Neural cell (in vitro differentiated cells): ENCODE measurements around the gene GPR142. TPM values are rescaled to one million over a fixed set of nuclear protein-coding genes. Genes with fewer than 3 reads are reported as not detected.

ENCODE experiments used
- H2AFZ ChIP-seq: fragments of 200-600, 300-800 bp; sonication (generic), shearing (Covaris generic); 2 replicates; pipeline ENCODE4 v1.6.0; 2014; ENCODE audit warnings: low read depth, mild to moderate bottlenecking, antibody characterized with exemption, low read length, moderate library complexity
- H3F3A ChIP-seq: fragments of 200-600 bp; shearing (Covaris generic); 2 replicates; pipeline ENCODE4 v1.6.1; 2016; ENCODE audit warnings: mild to moderate bottlenecking, moderate library complexity, mixed read lengths, antibody characterized with exemption, low read length; ENCODE audit not compliant: insufficient read depth, poor library complexity, severe bottlenecking
- H3K27ac ChIP-seq: fragments of 200-600, 300-800 bp; sonication (generic), shearing (Covaris generic); 2 replicates; pipeline ENCODE4 v1.5.1; 2014; ENCODE audit warnings: mild to moderate bottlenecking, low read length, moderate library complexity
- H3K27me3 ChIP-seq: fragments of 300-800, 200-600 bp; sonication (generic), shearing (Covaris generic); 2 replicates; pipeline ENCODE4 v1.6.0; 2014; ENCODE audit warnings: mild to moderate bottlenecking, low read depth, low read length, moderate library complexity; ENCODE audit not compliant: insufficient read depth
- H3K36me3 ChIP-seq: fragments of 300-800, 200-600 bp; sonication (generic), shearing (Covaris generic); 2 replicates; pipeline ENCODE4 v1.5.1; 2014; ENCODE audit warnings: mild to moderate bottlenecking, antibody characterized with exemption, low read length, moderate library complexity; ENCODE audit not compliant: insufficient read depth
- H3K4me2 ChIP-seq: fragments of 300-800, 200-600 bp; sonication (generic), shearing (Covaris generic); 2 replicates; pipeline ENCODE4 v1.6.0; 2014; ENCODE audit warnings: mild to moderate bottlenecking, low read length
- H3K4me3 ChIP-seq: fragments of 300-800, 200-600 bp; sonication (generic), shearing (Covaris generic); 2 replicates; pipeline ENCODE4 v1.5.1; 2014; ENCODE audit warnings: mild to moderate bottlenecking, low read length, moderate library complexity
- H3K79me2 ChIP-seq: fragments of 200-600 bp; shearing (Covaris generic); replicated peaks from 2 replicates; pipeline ENCODE4 v1.6.0; 2014; ENCODE audit warnings: mild to moderate bottlenecking, low read length, moderate library complexity; ENCODE audit not compliant: insufficient read depth
- H3K9ac ChIP-seq: fragments of 300-800, 200-600 bp; sonication (generic), shearing (Covaris generic); 2 replicates; pipeline ENCODE4 v1.6.1; 2016; ENCODE audit warnings: mild to moderate bottlenecking, low read length, mixed read lengths
- H3K9me2 ChIP-seq: fragments of 200-600 bp; shearing (Covaris generic); 2 replicates; pipeline ENCODE4 v1.6.1; 2016; ENCODE audit warnings: mild to moderate bottlenecking, low read length, mixed read lengths; ENCODE audit not compliant: insufficient read depth
- H3K9me3 ChIP-seq: fragments of 200-600, 300-800 bp; sonication (generic), shearing (Covaris generic); 2 replicates; pipeline ENCODE4 v1.6.1; 2016; ENCODE audit warnings: mild to moderate bottlenecking, mixed run types, low read length, moderate library complexity, mixed read lengths
- H4K20me1 ChIP-seq: fragments of 200-600 bp; shearing (Covaris generic); 2 replicates; pipeline ENCODE4 v1.6.1; 2016; ENCODE audit warnings: mild to moderate bottlenecking, mixed run types; ENCODE audit not compliant: insufficient read depth
- EP300 ChIP-seq: fragments of 450-650 bp; conservative IDR thresholded peaks from 2 replicates; pipeline ENCODE4 v1.6.1; 2014; ENCODE audit warnings: antibody characterized with exemption, mild to moderate bottlenecking, moderate library complexity; ENCODE audit not compliant: poor library complexity, severe bottlenecking
- EZH2 ChIP-seq: fragments of 200-600, 300-800 bp; shearing (Covaris generic), sonication (generic); IDR thresholded peaks from 2 replicates; pipeline ENCODE4 v1.6.1; 2014; ENCODE audit warnings: antibody characterized with exemption, low read length, borderline replicate concordance, mild to moderate bottlenecking; ENCODE audit not compliant: insufficient read depth, poor library complexity, severe bottlenecking
- MXI1 ChIP-seq: fragments of 450-650 bp; conservative IDR thresholded peaks from 2 replicates; pipeline ENCODE4 v1.6.1; 2014; ENCODE audit warnings: antibody characterized with exemption, mild to moderate bottlenecking; ENCODE audit not compliant: poor library complexity, severe bottlenecking
- POLR2AphosphoS5 ChIP-seq: IDR thresholded peaks from 2 replicates; pipeline ENCODE4 v1.6.1; 2012
- RAD21 ChIP-seq: fragments of 450-650 bp; conservative IDR thresholded peaks from 2 replicates; pipeline ENCODE4 v1.6.1; 2014; ENCODE audit warnings: antibody characterized with exemption, mild to moderate bottlenecking, moderate library complexity
- SMC3 ChIP-seq: fragments of 450-650 bp; conservative IDR thresholded peaks from 2 replicates; pipeline ENCODE4 v1.6.1; 2014; ENCODE audit warnings: antibody characterized with exemption, mild to moderate bottlenecking, moderate library complexity; ENCODE audit not compliant: poor library complexity
- TAF1 ChIP-seq: IDR thresholded peaks from 2 replicates; pipeline ENCODE4 v1.6.1; 2012; ENCODE audit warnings: low read depth
- polyA plus RNA-seq: library from polyadenylated mRNA; depleted of rRNA; stranded (reverse); fragments of >200 nt; gene quantifications from 2 replicates; pipeline ENCODE4 v1.2.3, GENCODE V29; 2014
- TF ChIP-seq, protein P1 (sequence below): IDR thresholded peaks from 2 replicates; pipeline ENCODE4 v1.6.1; 2012; ENCODE audit warnings: borderline replicate concordance
- TF ChIP-seq, protein P2 (sequence below): fragments of 450-650 bp; IDR thresholded peaks from 2 replicates; pipeline ENCODE4 v1.5.1; 2014; ENCODE audit warnings: antibody characterized with exemption, mild to moderate bottlenecking, moderate library complexity; ENCODE audit not compliant: poor library complexity, severe bottlenecking

GPR142 gene
- polyA plus RNA-seq, 1 donor from 2014 or later = not detected

DNA sequence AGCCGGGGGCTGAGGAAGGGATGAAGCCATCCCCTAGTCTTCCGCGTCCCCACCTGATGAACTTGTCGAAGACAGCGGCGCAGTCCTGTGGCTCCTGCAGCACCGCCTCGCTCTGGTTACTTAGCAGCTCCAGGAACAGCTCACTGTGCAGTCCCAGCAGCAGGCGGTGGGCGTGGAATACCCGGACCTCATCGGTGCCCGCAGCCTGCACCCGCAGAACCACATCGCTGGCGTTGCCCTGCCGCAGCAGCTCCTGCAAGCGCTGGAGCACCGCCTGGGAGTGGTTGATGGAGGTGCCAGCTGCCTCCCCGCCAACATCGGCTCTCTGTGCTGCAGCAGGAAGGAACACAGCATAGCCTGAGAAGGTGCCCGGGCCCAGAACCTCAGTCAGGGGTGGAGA is 7.4 kb upstream of the GPR142 start:
- Histone ChIP-seq H3K4me3 (no peak overlapping the region), H3K9me2 (no peaks in the 10 kb centered on the region), H3K79me2 (no peaks in the 10 kb centered on the region), H4K20me1 (no peaks in the 10 kb centered on the region), H3K9ac (no peak overlapping the region), H2AFZ (no peak overlapping the region), H3K4me2 (no peak overlapping the region), H3K27ac (no peak overlapping the region), H3K27me3 (no peaks in the 10 kb centered on the region), H3F3A (no peaks in the 10 kb centered on the region), H3K36me3 (no peaks in the 10 kb centered on the region), H3K9me3 (no peaks in the 10 kb centered on the region)
- TF ChIP-seq EP300 (no peak), EZH2 (no peak)

DNA sequence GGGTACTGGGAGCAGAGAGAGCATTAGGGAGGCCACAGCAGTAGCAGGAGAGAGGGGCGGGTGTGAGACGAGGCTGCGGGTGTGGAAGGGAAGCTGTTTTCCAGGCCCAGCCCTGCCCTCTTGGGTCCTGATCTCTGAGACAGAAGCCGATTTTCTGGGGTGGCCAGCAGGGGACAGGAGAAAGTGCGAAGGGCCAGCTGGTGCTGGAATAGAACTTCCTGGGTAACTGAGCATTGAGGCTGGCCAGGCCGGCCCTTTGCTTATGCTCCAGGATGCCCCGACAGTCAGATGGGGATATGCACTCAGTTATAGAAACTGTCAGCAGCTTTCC is 6.4 kb upstream of the GPR142 start:
- Histone ChIP-seq H3F3A (no peaks in the 10 kb centered on the region), H3K27me3 (no peaks in the 10 kb centered on the region), H3K9me3 (no peaks in the 10 kb centered on the region), H3K9ac (peak overlapping the region; percentile 51), H3K36me3 (no peaks in the 10 kb centered on the region), H4K20me1 (no peaks in the 10 kb centered on the region), H3K27ac (peak overlapping the region; percentile 20), H2AFZ (peak overlapping the region; percentile 32), H3K79me2 (no peaks in the 10 kb centered on the region), H3K9me2 (no peaks in the 10 kb centered on the region), H3K4me2 (no peak overlapping the region), H3K4me3 (peak overlapping the region; percentile 52)
- TF ChIP-seq, protein P1, sequence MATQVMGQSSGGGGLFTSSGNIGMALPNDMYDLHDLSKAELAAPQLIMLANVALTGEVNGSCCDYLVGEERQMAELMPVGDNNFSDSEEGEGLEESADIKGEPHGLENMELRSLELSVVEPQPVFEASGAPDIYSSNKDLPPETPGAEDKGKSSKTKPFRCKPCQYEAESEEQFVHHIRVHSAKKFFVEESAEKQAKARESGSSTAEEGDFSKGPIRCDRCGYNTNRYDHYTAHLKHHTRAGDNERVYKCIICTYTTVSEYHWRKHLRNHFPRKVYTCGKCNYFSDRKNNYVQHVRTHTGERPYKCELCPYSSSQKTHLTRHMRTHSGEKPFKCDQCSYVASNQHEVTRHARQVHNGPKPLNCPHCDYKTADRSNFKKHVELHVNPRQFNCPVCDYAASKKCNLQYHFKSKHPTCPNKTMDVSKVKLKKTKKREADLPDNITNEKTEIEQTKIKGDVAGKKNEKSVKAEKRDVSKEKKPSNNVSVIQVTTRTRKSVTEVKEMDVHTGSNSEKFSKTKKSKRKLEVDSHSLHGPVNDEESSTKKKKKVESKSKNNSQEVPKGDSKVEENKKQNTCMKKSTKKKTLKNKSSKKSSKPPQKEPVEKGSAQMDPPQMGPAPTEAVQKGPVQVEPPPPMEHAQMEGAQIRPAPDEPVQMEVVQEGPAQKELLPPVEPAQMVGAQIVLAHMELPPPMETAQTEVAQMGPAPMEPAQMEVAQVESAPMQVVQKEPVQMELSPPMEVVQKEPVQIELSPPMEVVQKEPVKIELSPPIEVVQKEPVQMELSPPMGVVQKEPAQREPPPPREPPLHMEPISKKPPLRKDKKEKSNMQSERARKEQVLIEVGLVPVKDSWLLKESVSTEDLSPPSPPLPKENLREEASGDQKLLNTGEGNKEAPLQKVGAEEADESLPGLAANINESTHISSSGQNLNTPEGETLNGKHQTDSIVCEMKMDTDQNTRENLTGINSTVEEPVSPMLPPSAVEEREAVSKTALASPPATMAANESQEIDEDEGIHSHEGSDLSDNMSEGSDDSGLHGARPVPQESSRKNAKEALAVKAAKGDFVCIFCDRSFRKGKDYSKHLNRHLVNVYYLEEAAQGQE = no peak
- no peak for TF ChIP-seq EZH2
- no peak for TF ChIP-seq EP300
- no peak for TF ChIP-seq TAF1
- TF ChIP-seq, protein P2, sequence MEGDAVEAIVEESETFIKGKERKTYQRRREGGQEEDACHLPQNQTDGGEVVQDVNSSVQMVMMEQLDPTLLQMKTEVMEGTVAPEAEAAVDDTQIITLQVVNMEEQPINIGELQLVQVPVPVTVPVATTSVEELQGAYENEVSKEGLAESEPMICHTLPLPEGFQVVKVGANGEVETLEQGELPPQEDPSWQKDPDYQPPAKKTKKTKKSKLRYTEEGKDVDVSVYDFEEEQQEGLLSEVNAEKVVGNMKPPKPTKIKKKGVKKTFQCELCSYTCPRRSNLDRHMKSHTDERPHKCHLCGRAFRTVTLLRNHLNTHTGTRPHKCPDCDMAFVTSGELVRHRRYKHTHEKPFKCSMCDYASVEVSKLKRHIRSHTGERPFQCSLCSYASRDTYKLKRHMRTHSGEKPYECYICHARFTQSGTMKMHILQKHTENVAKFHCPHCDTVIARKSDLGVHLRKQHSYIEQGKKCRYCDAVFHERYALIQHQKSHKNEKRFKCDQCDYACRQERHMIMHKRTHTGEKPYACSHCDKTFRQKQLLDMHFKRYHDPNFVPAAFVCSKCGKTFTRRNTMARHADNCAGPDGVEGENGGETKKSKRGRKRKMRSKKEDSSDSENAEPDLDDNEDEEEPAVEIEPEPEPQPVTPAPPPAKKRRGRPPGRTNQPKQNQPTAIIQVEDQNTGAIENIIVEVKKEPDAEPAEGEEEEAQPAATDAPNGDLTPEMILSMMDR = no peak
- no peak for TF ChIP-seq SMC3
- no peak for TF ChIP-seq MXI1
- TF ChIP-seq RAD21 = no peak
- TF ChIP-seq POLR2AphosphoS5 = no peak
